Neural cell (in vitro differentiated cells): ENCODE measurements around the gene PDE11A. TPM values are rescaled to one million over a fixed set of nuclear protein-coding genes. Genes with fewer than 3 reads are reported as not detected.

Experiments
- H2AFZ ChIP-seq: fragments of 200-600, 300-800 bp; sonication (generic), shearing (Covaris generic); 2 replicates; pipeline ENCODE4 v1.6.0; 2014; ENCODE audit warnings: low read depth, mild to moderate bottlenecking, antibody characterized with exemption, low read length, moderate library complexity
- H3F3A ChIP-seq: fragments of 200-600 bp; shearing (Covaris generic); 2 replicates; pipeline ENCODE4 v1.6.1; 2016; ENCODE audit warnings: mild to moderate bottlenecking, moderate library complexity, mixed read lengths, antibody characterized with exemption, low read length; ENCODE audit not compliant: insufficient read depth, poor library complexity, severe bottlenecking
- H3K27ac ChIP-seq: fragments of 200-600, 300-800 bp; sonication (generic), shearing (Covaris generic); 2 replicates; pipeline ENCODE4 v1.5.1; 2014; ENCODE audit warnings: mild to moderate bottlenecking, low read length, moderate library complexity
- H3K27me3 ChIP-seq: fragments of 300-800, 200-600 bp; sonication (generic), shearing (Covaris generic); 2 replicates; pipeline ENCODE4 v1.6.0; 2014; ENCODE audit warnings: mild to moderate bottlenecking, low read depth, low read length, moderate library complexity; ENCODE audit not compliant: insufficient read depth
- H3K36me3 ChIP-seq: fragments of 300-800, 200-600 bp; sonication (generic), shearing (Covaris generic); 2 replicates; pipeline ENCODE4 v1.5.1; 2014; ENCODE audit warnings: mild to moderate bottlenecking, antibody characterized with exemption, low read length, moderate library complexity; ENCODE audit not compliant: insufficient read depth
- H3K4me2 ChIP-seq: fragments of 300-800, 200-600 bp; sonication (generic), shearing (Covaris generic); 2 replicates; pipeline ENCODE4 v1.6.0; 2014; ENCODE audit warnings: mild to moderate bottlenecking, low read length
- H3K4me3 ChIP-seq: fragments of 300-800, 200-600 bp; sonication (generic), shearing (Covaris generic); 2 replicates; pipeline ENCODE4 v1.5.1; 2014; ENCODE audit warnings: mild to moderate bottlenecking, low read length, moderate library complexity
- H3K79me2 ChIP-seq: fragments of 200-600 bp; shearing (Covaris generic); replicated peaks from 2 replicates; pipeline ENCODE4 v1.6.0; 2014; ENCODE audit warnings: mild to moderate bottlenecking, low read length, moderate library complexity; ENCODE audit not compliant: insufficient read depth
- H3K9ac ChIP-seq: fragments of 300-800, 200-600 bp; sonication (generic), shearing (Covaris generic); 2 replicates; pipeline ENCODE4 v1.6.1; 2016; ENCODE audit warnings: mild to moderate bottlenecking, low read length, mixed read lengths
- H3K9me2 ChIP-seq: fragments of 200-600 bp; shearing (Covaris generic); 2 replicates; pipeline ENCODE4 v1.6.1; 2016; ENCODE audit warnings: mild to moderate bottlenecking, low read length, mixed read lengths; ENCODE audit not compliant: insufficient read depth
- H3K9me3 ChIP-seq: fragments of 200-600, 300-800 bp; sonication (generic), shearing (Covaris generic); 2 replicates; pipeline ENCODE4 v1.6.1; 2016; ENCODE audit warnings: mild to moderate bottlenecking, mixed run types, low read length, moderate library complexity, mixed read lengths
- H4K20me1 ChIP-seq: fragments of 200-600 bp; shearing (Covaris generic); 2 replicates; pipeline ENCODE4 v1.6.1; 2016; ENCODE audit warnings: mild to moderate bottlenecking, mixed run types; ENCODE audit not compliant: insufficient read depth
- EP300 ChIP-seq: fragments of 450-650 bp; conservative IDR thresholded peaks from 2 replicates; pipeline ENCODE4 v1.6.1; 2014; ENCODE audit warnings: antibody characterized with exemption, mild to moderate bottlenecking, moderate library complexity; ENCODE audit not compliant: poor library complexity, severe bottlenecking
- EZH2 ChIP-seq: fragments of 200-600, 300-800 bp; shearing (Covaris generic), sonication (generic); IDR thresholded peaks from 2 replicates; pipeline ENCODE4 v1.6.1; 2014; ENCODE audit warnings: antibody characterized with exemption, low read length, borderline replicate concordance, mild to moderate bottlenecking; ENCODE audit not compliant: insufficient read depth, poor library complexity, severe bottlenecking
- MXI1 ChIP-seq: fragments of 450-650 bp; conservative IDR thresholded peaks from 2 replicates; pipeline ENCODE4 v1.6.1; 2014; ENCODE audit warnings: antibody characterized with exemption, mild to moderate bottlenecking; ENCODE audit not compliant: poor library complexity, severe bottlenecking
- POLR2AphosphoS5 ChIP-seq: IDR thresholded peaks from 2 replicates; pipeline ENCODE4 v1.6.1; 2012
- RAD21 ChIP-seq: fragments of 450-650 bp; conservative IDR thresholded peaks from 2 replicates; pipeline ENCODE4 v1.6.1; 2014; ENCODE audit warnings: antibody characterized with exemption, mild to moderate bottlenecking, moderate library complexity
- SMC3 ChIP-seq: fragments of 450-650 bp; conservative IDR thresholded peaks from 2 replicates; pipeline ENCODE4 v1.6.1; 2014; ENCODE audit warnings: antibody characterized with exemption, mild to moderate bottlenecking, moderate library complexity; ENCODE audit not compliant: poor library complexity
- TAF1 ChIP-seq: IDR thresholded peaks from 2 replicates; pipeline ENCODE4 v1.6.1; 2012; ENCODE audit warnings: low read depth
- polyA plus RNA-seq: library from polyadenylated mRNA; depleted of rRNA; stranded (reverse); fragments of >200 nt; gene quantifications from 2 replicates; pipeline ENCODE4 v1.2.3, GENCODE V29; 2014
- TF ChIP-seq, protein P1 (sequence below): IDR thresholded peaks from 2 replicates; pipeline ENCODE4 v1.6.1; 2012; ENCODE audit warnings: borderline replicate concordance
- TF ChIP-seq, protein P2 (sequence below): fragments of 450-650 bp; IDR thresholded peaks from 2 replicates; pipeline ENCODE4 v1.5.1; 2014; ENCODE audit warnings: antibody characterized with exemption, mild to moderate bottlenecking, moderate library complexity; ENCODE audit not compliant: poor library complexity, severe bottlenecking

PDE11A gene
- polyA plus RNA-seq, 1 donor from 2014 or later, result 0.89 TPM

DNA sequence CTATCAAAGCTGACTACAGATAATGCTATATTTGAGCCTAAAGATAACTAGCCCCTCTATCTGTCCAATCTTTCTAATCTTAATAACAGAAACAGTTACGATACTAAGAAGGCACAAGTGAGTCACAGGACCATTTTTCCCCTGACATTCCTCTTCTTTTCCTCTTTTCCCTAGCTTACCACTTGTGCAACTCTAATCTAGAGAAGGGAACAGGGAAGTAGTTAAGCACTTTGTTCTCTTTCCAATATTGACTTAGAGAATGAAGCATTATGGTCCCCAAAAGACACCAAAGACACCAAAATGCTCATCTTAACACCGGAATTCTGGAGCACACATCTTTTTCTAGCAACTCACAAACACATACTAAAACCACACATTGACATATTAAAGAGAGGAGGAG is 1.8 kb downstream of the PDE11A start:
- Histone ChIP-seq H3F3A (no peaks in the 10 kb centered on the region), H4K20me1 (no peaks in the 10 kb centered on the region), H3K9me2 (no peaks in the 10 kb centered on the region), H3K79me2 (no peaks in the 10 kb centered on the region), H3K36me3 (no peaks in the 10 kb centered on the region), H3K27me3 (peaks cover 11% of the 10 kb centered on the region), H3K9me3 (no peaks in the 10 kb centered on the region), H3K4me3 (no peak overlapping the region), H3K27ac (no peak overlapping the region), H3K4me2 (no peak overlapping the region), H2AFZ (no peak overlapping the region), H3K9ac (no peak overlapping the region)
- no peak for TF ChIP-seq RAD21
- TF ChIP-seq, protein P1, sequence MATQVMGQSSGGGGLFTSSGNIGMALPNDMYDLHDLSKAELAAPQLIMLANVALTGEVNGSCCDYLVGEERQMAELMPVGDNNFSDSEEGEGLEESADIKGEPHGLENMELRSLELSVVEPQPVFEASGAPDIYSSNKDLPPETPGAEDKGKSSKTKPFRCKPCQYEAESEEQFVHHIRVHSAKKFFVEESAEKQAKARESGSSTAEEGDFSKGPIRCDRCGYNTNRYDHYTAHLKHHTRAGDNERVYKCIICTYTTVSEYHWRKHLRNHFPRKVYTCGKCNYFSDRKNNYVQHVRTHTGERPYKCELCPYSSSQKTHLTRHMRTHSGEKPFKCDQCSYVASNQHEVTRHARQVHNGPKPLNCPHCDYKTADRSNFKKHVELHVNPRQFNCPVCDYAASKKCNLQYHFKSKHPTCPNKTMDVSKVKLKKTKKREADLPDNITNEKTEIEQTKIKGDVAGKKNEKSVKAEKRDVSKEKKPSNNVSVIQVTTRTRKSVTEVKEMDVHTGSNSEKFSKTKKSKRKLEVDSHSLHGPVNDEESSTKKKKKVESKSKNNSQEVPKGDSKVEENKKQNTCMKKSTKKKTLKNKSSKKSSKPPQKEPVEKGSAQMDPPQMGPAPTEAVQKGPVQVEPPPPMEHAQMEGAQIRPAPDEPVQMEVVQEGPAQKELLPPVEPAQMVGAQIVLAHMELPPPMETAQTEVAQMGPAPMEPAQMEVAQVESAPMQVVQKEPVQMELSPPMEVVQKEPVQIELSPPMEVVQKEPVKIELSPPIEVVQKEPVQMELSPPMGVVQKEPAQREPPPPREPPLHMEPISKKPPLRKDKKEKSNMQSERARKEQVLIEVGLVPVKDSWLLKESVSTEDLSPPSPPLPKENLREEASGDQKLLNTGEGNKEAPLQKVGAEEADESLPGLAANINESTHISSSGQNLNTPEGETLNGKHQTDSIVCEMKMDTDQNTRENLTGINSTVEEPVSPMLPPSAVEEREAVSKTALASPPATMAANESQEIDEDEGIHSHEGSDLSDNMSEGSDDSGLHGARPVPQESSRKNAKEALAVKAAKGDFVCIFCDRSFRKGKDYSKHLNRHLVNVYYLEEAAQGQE, result no peak
- no peak for TF ChIP-seq EP300
- no peak for TF ChIP-seq EZH2
- no peak for TF ChIP-seq POLR2AphosphoS5
- TF ChIP-seq MXI1, result no peak
- no peak for TF ChIP-seq SMC3
- no peak for TF ChIP-seq TAF1
- TF ChIP-seq, protein P2, sequence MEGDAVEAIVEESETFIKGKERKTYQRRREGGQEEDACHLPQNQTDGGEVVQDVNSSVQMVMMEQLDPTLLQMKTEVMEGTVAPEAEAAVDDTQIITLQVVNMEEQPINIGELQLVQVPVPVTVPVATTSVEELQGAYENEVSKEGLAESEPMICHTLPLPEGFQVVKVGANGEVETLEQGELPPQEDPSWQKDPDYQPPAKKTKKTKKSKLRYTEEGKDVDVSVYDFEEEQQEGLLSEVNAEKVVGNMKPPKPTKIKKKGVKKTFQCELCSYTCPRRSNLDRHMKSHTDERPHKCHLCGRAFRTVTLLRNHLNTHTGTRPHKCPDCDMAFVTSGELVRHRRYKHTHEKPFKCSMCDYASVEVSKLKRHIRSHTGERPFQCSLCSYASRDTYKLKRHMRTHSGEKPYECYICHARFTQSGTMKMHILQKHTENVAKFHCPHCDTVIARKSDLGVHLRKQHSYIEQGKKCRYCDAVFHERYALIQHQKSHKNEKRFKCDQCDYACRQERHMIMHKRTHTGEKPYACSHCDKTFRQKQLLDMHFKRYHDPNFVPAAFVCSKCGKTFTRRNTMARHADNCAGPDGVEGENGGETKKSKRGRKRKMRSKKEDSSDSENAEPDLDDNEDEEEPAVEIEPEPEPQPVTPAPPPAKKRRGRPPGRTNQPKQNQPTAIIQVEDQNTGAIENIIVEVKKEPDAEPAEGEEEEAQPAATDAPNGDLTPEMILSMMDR, result no peak

DNA sequence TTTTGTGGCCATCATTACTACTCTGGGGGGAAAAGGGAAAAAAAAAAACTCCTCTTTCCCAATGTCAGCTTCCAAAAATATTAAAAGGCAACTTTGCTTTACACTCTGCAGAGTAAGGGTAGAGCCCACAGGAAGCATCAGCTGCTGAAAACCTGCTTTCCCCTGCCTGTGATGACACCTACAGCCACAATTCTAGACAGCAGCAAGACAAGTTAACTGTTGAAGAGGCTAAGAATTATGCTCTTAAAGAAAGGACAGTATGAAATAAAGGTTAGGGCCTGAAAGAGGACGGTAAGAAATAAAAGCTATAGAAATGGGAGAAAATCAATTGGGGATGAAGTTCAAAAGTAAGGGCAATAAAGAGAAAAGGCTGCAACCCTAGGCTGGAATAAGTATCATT is 3.0 kb downstream of the PDE11A start:
- Histone ChIP-seq H2AFZ (no peak overlapping the region), H3K4me3 (no peak overlapping the region), H3K27me3 (peaks cover 11% of the 10 kb centered on the region), H3K36me3 (no peaks in the 10 kb centered on the region), H3K79me2 (no peaks in the 10 kb centered on the region), H4K20me1 (no peaks in the 10 kb centered on the region), H3K9me3 (no peaks in the 10 kb centered on the region), H3K4me2 (no peak overlapping the region), H3K27ac (no peak overlapping the region), H3F3A (no peaks in the 10 kb centered on the region), H3K9me2 (no peaks in the 10 kb centered on the region), H3K9ac (no peak overlapping the region)
- peak; percentile 51 for TF ChIP-seq RAD21
- TF ChIP-seq, protein P1, result no peak
- TF ChIP-seq, protein P2, result peak; percentile 43
- no peak for TF ChIP-seq POLR2AphosphoS5
- TF ChIP-seq TAF1, result no peak
- no peak for TF ChIP-seq MXI1
- peak; percentile 42 for TF ChIP-seq SMC3
- TF ChIP-seq EZH2, result no peak
- TF ChIP-seq EP300, result no peak
